K562 (cell line): ENCODE data around the gene CNNM4. TPM values are rescaled to one million over a fixed set of nuclear protein-coding genes. Genes with fewer than 3 reads are reported as not detected.

Source experiments
- CBFA2T2 ChIP-seq: fragments of 450-650 bp; conservative IDR thresholded peaks from 2 replicates; pipeline ENCODE4 v1.6.1; 2017; ENCODE audit warnings: mild to moderate bottlenecking
- DDX20 ChIP-seq: fragments of 450-650 bp; IDR thresholded peaks from 2 replicates; pipeline ENCODE4 v1.6.1; 2016; ENCODE audit warnings: missing genetic modification characterization, low read depth, mild to moderate bottlenecking, missing compliant biosample characterization, moderate library complexity
- E2F3 ChIP-seq: fragments of 250-450 bp; sonication (Bioruptor Pico); IDR thresholded peaks from 2 replicates; pipeline ENCODE4 v1.4.0; 2020; ENCODE audit warnings: mild to moderate bottlenecking
- FOXJ3 ChIP-seq: sonication (generic); formaldehyde crosslinking; IDR thresholded peaks from 2 replicates; pipeline ENCODE4 v1.4.0; 2020; ENCODE audit warnings: mild to moderate bottlenecking, missing genetic modification reagents
- MGA ChIP-seq: fragments of 450-650 bp; IDR thresholded peaks from 2 replicates; pipeline ENCODE4 v1.6.1; 2016; ENCODE audit warnings: mild to moderate bottlenecking, moderate library complexity
- POLR2B ChIP-seq: fragments of 450-650 bp; IDR thresholded peaks from 2 replicates; pipeline ENCODE4 v1.6.1; 2018; ENCODE audit warnings: low read depth; ENCODE audit not compliant: partially characterized antibody
- SIN3A ChIP-seq, 2 experiments: fragments of 150-350 bp in 1 of 2; IDR thresholded peaks; 2 replicates each; pipeline ENCODE4 v1.6.1; 2011 to 2016; ENCODE audit warnings: borderline replicate concordance in 2 of 2, low read depth in 2 of 2, low read length in 2 of 2, mild to moderate bottlenecking in 2 of 2, moderate library complexity in 2 of 2; ENCODE audit not compliant: control insufficient read depth in 1 of 2
- TFE3 ChIP-seq: fragments of 450-650 bp; formaldehyde crosslinking; IDR thresholded peaks from 2 replicates; pipeline ENCODE4 v1.4.0; 2020; ENCODE audit warnings: mild to moderate bottlenecking, mixed read lengths
- polyA plus RNA-seq, 8 experiments: library from polyadenylated mRNA; depleted of rRNA in 4 of 8; stranded (reverse) in 5 of 8; unstranded in 3 of 8; fragments of >200 nt; fragmentation: Nextera tagmentation in 2 of 8; fragmentation: Illumina TruSeq in 1 of 8; extraction: Ambion mirVana in 2 of 8; extraction: Trizol in 1 of 8; gene quantifications; 2 replicates each; pipeline versions ENCODE4 v1.2.1 to v1.2.3, GENCODE V29; 2011 to 2014; ENCODE audit warnings: inconsistent platforms in 1 of 8, missing spikeins in 1 of 8
- total RNA-seq, 7 experiments: library from RNA; depleted of rRNA in 6 of 7; stranded (reverse); fragments of >200 nt in 6 of 7; fragmentation: Illumina TruSeq in 2 of 7; extraction: Trizol in 2 of 7; gene quantifications; 2 replicates each; pipeline versions ENCODE4 v1.2.1 to v1.2.3, GENCODE V29; 2011 to 2021; ENCODE audit warnings: low replicate concordance in 1 of 7

The CNNM4 gene
- total and polyA plus RNA-seq, 9 of the 15 experiments (the other 6 are each of a cell fraction or from before 2014, with no cell fraction given) = 0.96 to 6.3 (median 2.8) TPM

GRCh38 chr2:96857667-96858372, 97.1 kb downstream of the CNNM4 start, which contains the start of gene ANKRD39 (continued):
- TF ChIP-seq SIN3A (IDR thresholded peaks at IDR 0.05; ENCODE audit: borderline replicate concordance in 2 of 2, control insufficient read depth in 1 of 2, low read depth in 2 of 2, low read length in 2 of 2) (peak in 1 of 2 experiments; percentile 43; a peak in 1 of 4 replicates), MGA (peak; percentile 8; the same call in 1 of the 2 replicates), FOXJ3 (CRISPR knock-in tag) (no peak), POLR2B (peak; percentile 31), TFE3 (CRISPR knock-in tag) (no peak), DDX20 (tag) (no peak), E2F3 (CRISPR knock-in tag) (no peak), CBFA2T2 (no peak)
